ENCODE data around the gene KLF2.
"Not testable (repeated sequence)": the region's sequence is repeated elsewhere in the genome, so short reads cannot be mapped to it uniquely, and the experiment has no call there.

Gene KLF2

DNA sequence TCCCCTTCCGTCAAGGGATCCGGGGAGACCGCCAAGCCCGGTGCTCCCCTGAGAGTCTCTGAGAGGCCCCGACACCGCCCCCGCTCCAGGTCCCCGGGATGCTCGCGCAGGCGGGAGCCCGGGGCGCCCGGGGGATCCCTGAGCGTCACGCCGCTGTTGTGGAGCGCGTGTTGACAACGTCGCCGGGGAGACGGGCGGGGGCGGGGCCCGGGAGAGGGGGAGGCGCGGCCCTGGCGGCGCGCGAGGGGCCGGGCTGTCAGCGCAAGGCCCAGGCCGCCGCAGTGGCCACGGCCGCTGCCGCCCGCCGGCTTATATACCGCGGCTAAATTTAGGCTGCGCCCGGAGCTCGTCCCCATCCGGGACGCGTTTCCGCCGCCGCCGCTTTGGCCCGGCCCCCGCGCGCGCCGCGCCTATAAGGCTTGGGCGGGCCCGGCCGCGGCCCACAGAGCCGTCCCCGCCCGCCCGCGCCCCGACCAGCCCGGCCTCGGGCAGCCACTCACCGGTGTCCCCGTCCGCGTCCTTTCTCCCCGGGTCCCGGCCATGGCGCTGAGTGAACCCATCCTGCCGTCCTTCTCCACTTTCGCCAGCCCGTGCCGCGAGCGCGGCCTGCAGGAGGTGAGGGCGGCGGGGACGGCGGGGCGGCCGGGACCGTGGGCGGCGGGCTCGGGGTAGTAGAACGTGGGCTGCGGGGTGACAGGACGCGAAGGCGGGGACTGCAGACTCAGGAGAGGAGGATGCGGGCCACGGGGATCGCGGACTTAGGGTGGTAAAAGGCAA is at the start of gene KLF2:
Gene KLF2, plus strand, starts transcription at position 443 of the 777 bp plus-strand sequence. Its CDS starts 98 bp downstream, at position 541.
- Histone ChIP-seq H3K4me1 (ENCODE audit: insufficient read depth, low read length) (peaks cover 29% of the 10 kb centered on the region), H3K27me3 (ENCODE audit: control insufficient read depth in 1 of 2, insufficient read depth in 2 of 2, low read length in 2 of 2) (no peaks in the 10 kb centered on the region), H3K36me3 (ENCODE audit: insufficient read depth, low read length) (peaks cover 31% of the 10 kb centered on the region), H3K9me3 (ENCODE audit: low read length) (no peaks in the 10 kb centered on the region), H3K9ac (ENCODE audit: low read length) (peak within 1 kb of the TSS; percentile 50), H3K4me3 (ENCODE audit: low read depth in 1 of 2, low read length in 2 of 2) (peak within 1 kb of the TSS; percentile 83 to 98), H3K27ac (ENCODE audit: low read depth, low read length) (peak within 1 kb of the TSS; percentile 93)

DNA sequence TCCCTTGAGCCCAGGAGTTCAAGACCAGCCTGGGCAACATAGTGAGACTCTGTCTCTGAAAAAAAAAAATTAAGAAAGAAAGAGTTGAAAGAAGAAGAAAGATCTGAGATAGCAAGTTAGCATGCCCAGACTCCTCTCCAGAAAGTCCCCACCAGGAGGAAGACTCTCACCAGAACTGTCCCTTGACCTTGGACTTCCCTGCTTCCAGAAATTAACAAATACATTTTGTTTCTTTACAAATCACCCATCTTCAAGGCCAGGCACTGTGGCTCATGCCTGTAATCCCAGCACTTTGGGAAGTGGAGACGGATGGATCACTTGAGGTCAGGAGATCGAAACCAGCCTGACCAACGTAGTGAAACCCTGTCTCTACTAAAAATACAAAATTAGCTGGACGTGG is 44.3 kb upstream of the KLF2 start:
- Histone ChIP-seq H3K9me3 (ENCODE audit: low read length) (no peaks in the 10 kb centered on the region), H3K4me1 (ENCODE audit: insufficient read depth, low read length) (peaks cover 17% of the 10 kb centered on the region), H3K27ac (ENCODE audit: low read depth, low read length) (no peak overlapping the region), H3K36me3 (ENCODE audit: insufficient read depth, low read length) (no peaks in the 10 kb centered on the region), H3K27me3 (ENCODE audit: control insufficient read depth in 1 of 2, insufficient read depth in 2 of 2, low read length in 2 of 2) (no peaks in the 10 kb centered on the region), H3K4me3 (ENCODE audit: low read depth in 1 of 2, low read length in 2 of 2) (no peak overlapping the region), H3K9ac (ENCODE audit: low read length) (no peak overlapping the region)

DNA sequence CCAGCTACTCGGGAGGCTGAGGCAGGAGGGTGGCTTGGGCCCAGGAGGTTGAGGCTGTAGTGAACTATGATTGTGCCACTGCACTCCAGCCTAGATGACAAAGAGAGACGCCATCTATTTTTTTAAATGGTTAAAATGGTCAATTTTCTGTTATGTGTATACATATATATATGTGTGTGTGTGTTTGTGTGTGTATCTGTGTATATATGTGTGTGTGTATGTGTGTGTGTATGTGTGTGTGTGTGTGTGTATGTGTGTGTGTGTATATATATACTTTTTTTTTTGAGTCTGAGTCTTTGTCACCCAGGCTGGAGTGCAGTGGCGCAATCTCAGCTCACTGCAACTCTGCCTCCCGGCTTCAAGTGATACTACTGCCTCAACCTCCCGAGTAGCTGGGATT is 42.9 kb upstream of the KLF2 start:
- no peak overlapping the region for H3K27ac ChIP-seq (ENCODE audit: low read depth, low read length)
- no peaks in the 10 kb centered on the region for H3K36me3 ChIP-seq (ENCODE audit: insufficient read depth, low read length)
- peaks cover 23% of the 10 kb centered on the region for H3K4me1 ChIP-seq (ENCODE audit: insufficient read depth, low read length)
- no peaks in the 10 kb centered on the region for H3K9me3 ChIP-seq (ENCODE audit: low read length)
- no peak overlapping the region for H3K9ac ChIP-seq (ENCODE audit: low read length)
- no peak overlapping the region for H3K4me3 ChIP-seq (ENCODE audit: low read depth in 1 of 2, low read length in 2 of 2)
- no peaks in the 10 kb centered on the region for H3K27me3 ChIP-seq (ENCODE audit: control insufficient read depth in 1 of 2, insufficient read depth in 2 of 2, low read length in 2 of 2)

DNA sequence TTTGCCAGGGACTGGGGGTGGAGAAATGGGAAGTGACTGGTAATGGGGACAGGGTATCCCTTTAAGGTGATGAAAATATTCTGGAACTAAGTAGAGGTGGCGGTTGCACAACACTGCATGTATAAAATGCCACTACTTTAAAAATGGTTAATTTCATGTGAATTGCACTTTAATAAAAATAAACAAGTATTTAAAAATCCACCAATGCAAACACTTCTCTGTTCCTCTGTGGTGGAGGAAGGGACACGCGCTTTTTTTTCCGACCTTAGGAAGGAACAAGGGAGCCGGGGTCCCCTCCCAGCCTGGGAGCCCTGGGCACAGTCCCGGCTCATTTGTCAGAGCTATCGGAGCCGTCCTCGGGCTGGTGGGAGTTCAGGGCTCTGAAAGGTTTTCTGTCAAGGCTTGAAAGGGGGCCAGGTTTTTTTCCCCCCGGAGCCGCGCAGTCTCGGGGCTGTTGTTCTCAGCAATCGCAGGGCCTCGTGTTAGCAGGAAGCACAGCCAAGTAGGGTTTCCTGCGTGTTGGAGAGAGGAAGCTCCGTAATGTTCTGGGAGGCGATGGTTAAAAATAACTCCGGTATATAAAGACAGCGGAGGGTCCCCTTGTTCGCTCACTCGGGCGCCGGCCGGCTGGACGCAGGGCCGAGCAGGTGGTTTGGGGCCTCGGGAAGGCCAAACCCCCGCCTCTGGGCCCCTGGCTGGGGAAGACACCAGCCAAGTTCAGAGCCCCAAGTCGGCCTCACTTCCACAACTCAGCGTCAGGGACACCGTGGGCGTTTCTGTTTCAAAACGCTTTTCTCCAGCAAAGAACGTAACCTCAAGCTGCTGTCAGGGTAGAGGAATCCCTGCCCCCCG is 41.2 kb upstream of the KLF2 start:
- Histone ChIP-seq H3K4me1 (ENCODE audit: insufficient read depth, low read length) (peaks cover 26% of the 10 kb centered on the region), H3K9ac (ENCODE audit: low read length) (peak overlapping the region; percentile 64), H3K27ac (ENCODE audit: low read depth, low read length) (peak overlapping the region; percentile 98)

DNA sequence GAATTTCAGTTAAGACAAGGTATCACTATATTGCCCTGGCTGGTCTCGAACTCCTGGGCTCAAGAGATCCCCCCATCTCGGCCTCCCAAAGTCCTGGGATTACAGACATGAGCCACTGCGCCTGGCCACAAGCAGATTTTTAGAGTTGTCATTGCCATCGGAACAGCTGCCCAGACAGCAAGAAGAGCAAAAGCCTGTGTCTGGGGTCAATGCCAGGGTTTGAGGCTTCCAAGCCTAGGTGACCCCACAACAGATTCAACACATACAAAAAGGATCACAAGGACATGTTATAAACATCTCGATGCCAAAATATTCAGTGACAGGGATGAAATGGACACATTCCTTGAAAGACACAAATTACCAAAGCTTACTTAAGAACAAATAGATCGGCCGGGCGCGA is 40.1 kb upstream of the KLF2 start:
- peak overlapping the region; percentile 98 for H3K27ac ChIP-seq (ENCODE audit: low read depth, low read length)
- H3K36me3 ChIP-seq (ENCODE audit: insufficient read depth, low read length): no peaks in the 10 kb centered on the region
- H3K4me1 ChIP-seq (ENCODE audit: insufficient read depth, low read length): peaks cover 26% of the 10 kb centered on the region
- peak overlapping the region; percentile 64 for H3K9ac ChIP-seq (ENCODE audit: low read length)
- H3K27me3 ChIP-seq (ENCODE audit: control insufficient read depth in 1 of 2, insufficient read depth in 2 of 2, low read length in 2 of 2): no peaks in the 10 kb centered on the region
- no peaks in the 10 kb centered on the region for H3K9me3 ChIP-seq (ENCODE audit: low read length)
- H3K4me3 ChIP-seq (ENCODE audit: low read depth in 1 of 2, low read length in 2 of 2): no peak overlapping the region

More for the DNA sequence above, 41.2 kb upstream of the KLF2 start:
- H3K9me3 ChIP-seq (ENCODE audit: low read length): no peaks in the 10 kb centered on the region
- H3K4me3 ChIP-seq (ENCODE audit: low read depth in 1 of 2, low read length in 2 of 2): peak overlapping the region; percentile 10 to 42
- H3K27me3 ChIP-seq (ENCODE audit: control insufficient read depth in 1 of 2, insufficient read depth in 2 of 2, low read length in 2 of 2): no peaks in the 10 kb centered on the region
- no peaks in the 10 kb centered on the region for H3K36me3 ChIP-seq (ENCODE audit: insufficient read depth, low read length)

DNA sequence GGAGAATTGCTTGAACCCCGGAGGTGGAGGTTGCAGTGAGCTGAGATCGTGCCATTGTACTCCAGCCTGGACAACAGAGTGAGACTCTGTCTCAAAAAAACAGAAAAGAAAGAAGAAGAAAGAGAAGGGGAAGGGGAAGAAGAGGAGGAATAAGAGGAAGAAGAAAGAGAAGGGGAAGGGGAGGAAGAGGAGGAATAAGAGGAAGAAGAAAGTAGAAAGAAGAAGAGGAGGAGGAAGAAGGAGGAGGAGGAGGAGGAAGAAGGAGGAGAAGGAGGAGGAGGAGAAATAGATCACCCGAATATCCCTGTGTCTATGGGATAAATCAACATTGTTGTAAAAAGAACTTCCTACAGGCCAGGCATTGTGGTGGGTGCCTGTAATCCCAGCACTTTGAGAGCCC is 39.5 kb upstream of the KLF2 start:
- H3K9ac ChIP-seq (ENCODE audit: low read length); H3K9me3 ChIP-seq (ENCODE audit: low read length); H3K4me3 ChIP-seq (ENCODE audit: low read depth in 1 of 2, low read length in 2 of 2); H3K27me3 ChIP-seq (ENCODE audit: control insufficient read depth in 1 of 2, insufficient read depth in 2 of 2, low read length in 2 of 2); H3K36me3 ChIP-seq (ENCODE audit: insufficient read depth, low read length): not testable (repeated sequence)
- Histone ChIP-seq H3K4me1 (ENCODE audit: insufficient read depth, low read length) (peaks cover 26% of the 10 kb centered on the region), H3K27ac (ENCODE audit: low read depth, low read length) (peak overlapping the region; percentile 13)

DNA sequence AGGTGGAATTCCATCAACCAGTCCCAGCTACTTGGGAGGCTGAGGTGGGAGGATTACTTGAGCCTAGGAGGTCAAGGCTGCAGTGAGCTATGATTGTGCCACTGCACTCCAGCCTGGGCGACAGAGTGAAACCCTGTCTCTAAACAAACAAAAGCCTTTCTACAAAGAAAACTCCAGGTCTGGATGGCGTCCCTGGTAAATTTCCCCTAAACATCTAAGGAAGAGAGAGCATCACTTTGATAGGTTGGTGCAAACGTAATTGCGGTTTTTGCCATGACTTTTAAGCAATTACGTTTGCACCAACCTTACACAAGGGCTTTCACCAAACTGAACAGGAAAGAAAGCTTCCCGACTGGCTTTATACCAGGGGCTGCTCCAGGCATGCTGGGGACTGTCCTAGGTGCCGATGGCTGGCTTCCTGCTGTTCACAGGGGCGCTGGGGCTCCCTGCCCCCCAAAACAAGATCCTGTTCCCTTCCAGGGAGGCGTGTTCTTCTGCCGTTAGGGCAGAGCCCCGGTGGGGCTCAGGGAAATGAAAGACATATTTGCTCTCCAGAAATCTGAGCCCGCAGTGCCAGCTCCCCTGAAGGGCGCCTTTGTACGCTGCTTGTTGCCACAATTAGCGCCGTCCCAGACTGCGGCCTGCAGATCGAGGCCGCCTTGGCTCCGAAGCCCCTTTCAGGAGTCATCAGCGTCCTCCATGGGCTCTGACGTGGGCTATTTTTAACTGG is 38.7 kb upstream of the KLF2 start:
- Histone ChIP-seq H3K4me1 (ENCODE audit: insufficient read depth, low read length) (peaks cover 26% of the 10 kb centered on the region), H3K9me3 (ENCODE audit: low read length) (no peaks in the 10 kb centered on the region), H3K27ac (ENCODE audit: low read depth, low read length) (peak overlapping the region; percentile 52), H3K4me3 (ENCODE audit: low read depth in 1 of 2, low read length in 2 of 2) (no peak overlapping the region), H3K36me3 (ENCODE audit: insufficient read depth, low read length) (no peaks in the 10 kb centered on the region), H3K27me3 (ENCODE audit: control insufficient read depth in 1 of 2, insufficient read depth in 2 of 2, low read length in 2 of 2) (no peaks in the 10 kb centered on the region), H3K9ac (ENCODE audit: low read length) (peak overlapping the region; percentile 30)

DNA sequence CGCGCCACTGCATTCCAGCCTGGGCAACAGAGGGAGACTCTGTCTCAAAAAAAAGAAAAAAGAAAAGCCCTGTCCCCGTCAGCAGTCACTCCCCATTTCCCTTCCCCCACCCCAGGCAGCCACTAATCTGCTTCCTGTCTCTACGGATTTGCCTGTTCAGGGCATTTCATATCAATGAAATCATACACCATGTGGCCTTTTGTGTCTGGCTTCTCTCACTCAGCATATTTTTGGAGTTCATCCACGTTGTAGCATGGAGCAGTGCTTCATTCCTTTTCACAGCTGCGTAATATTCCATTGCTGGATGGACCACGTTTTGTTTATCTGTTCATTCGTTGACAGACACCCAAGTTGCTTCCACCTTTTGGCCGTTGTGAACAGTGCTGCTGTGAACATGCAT is 36.1 kb upstream of the KLF2 start:
- H3K27me3 ChIP-seq (ENCODE audit: control insufficient read depth in 1 of 2, insufficient read depth in 2 of 2, low read length in 2 of 2): no peaks in the 10 kb centered on the region
- no peak overlapping the region for H3K4me3 ChIP-seq (ENCODE audit: low read depth in 1 of 2, low read length in 2 of 2)
- H3K9me3 ChIP-seq (ENCODE audit: low read length): no peaks in the 10 kb centered on the region
- H3K9ac ChIP-seq (ENCODE audit: low read length): no peak overlapping the region
- no peak overlapping the region for H3K27ac ChIP-seq (ENCODE audit: low read depth, low read length)
- peaks cover 24% of the 10 kb centered on the region for H3K4me1 ChIP-seq (ENCODE audit: insufficient read depth, low read length)
- H3K36me3 ChIP-seq (ENCODE audit: insufficient read depth, low read length): no peaks in the 10 kb centered on the region

DNA sequence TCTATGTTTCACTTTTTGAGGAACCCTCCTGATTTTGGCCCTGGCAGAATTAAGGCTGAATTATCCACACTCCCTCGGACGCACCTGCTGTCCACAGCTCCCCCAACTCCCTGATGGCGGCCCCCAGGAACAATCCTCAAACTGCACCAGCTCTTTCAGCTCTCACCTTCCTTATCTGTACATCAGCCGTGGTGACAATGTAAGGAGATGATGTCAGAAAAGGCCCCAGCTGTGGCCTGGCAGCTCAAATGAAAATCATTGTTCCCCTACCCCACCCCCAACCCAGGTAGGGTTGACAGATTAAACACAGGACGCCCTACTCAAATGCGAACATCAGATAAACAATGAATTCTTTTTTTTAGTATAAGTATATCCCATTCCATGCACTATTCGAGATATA is 35.0 kb upstream of the KLF2 start:
- Histone ChIP-seq H3K36me3 (ENCODE audit: insufficient read depth, low read length) (no peaks in the 10 kb centered on the region), H3K27ac (ENCODE audit: low read depth, low read length) (no peak overlapping the region), H3K9me3 (ENCODE audit: low read length) (no peaks in the 10 kb centered on the region), H3K4me1 (ENCODE audit: insufficient read depth, low read length) (peaks cover 22% of the 10 kb centered on the region), H3K27me3 (ENCODE audit: control insufficient read depth in 1 of 2, insufficient read depth in 2 of 2, low read length in 2 of 2) (no peaks in the 10 kb centered on the region), H3K9ac (ENCODE audit: low read length) (no peak overlapping the region), H3K4me3 (ENCODE audit: low read depth in 1 of 2, low read length in 2 of 2) (no peak overlapping the region)

DNA sequence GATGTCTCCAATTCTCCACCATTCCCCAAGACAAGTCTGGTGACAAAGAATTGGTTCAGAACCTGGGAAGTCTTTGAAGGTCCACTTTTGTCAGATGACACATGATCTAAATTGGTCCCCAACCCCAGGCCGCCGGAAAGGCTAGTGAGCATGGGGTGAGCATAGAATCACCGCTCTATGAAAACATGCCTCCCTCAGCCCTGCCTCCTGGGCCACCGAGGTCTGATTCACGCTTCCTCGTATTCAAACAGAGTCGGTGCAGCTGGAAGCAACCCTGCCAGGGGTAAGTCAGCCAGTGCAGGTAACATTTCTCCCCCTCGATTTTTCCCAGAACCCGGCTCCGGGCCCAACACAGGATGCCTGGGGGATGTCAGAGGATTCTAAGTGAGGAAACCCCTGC is 33.9 kb upstream of the KLF2 start:
- Histone ChIP-seq H3K27me3 (ENCODE audit: control insufficient read depth in 1 of 2, insufficient read depth in 2 of 2, low read length in 2 of 2) (no peaks in the 10 kb centered on the region), H3K9me3 (ENCODE audit: low read length) (no peaks in the 10 kb centered on the region), H3K4me3 (ENCODE audit: low read depth in 1 of 2, low read length in 2 of 2) (no peak overlapping the region), H3K36me3 (ENCODE audit: insufficient read depth, low read length) (no peaks in the 10 kb centered on the region), H3K4me1 (ENCODE audit: insufficient read depth, low read length) (peaks cover 19% of the 10 kb centered on the region), H3K27ac (ENCODE audit: low read depth, low read length) (no peak overlapping the region), H3K9ac (ENCODE audit: low read length) (no peak overlapping the region)

Data from muscle layer of colon (tissue), 2 donors.